HG03354 (cell line): Measurements from ENCODE around the gene KRAS.

Experiments
- ATAC-seq: cut with Tn5 transposase; IDR thresholded peaks from one replicate; pipeline ENCODE4 v1.9.1; 2021; ENCODE audit warnings: mild to moderate bottlenecking; ENCODE audit not compliant: unreplicated experiment, poor library complexity, severe bottlenecking

The KRAS gene

GRCh38 chr12:25207411-25207810, 43.3 kb downstream of the KRAS start:
- no peak for ATAC-seq

DNA sequence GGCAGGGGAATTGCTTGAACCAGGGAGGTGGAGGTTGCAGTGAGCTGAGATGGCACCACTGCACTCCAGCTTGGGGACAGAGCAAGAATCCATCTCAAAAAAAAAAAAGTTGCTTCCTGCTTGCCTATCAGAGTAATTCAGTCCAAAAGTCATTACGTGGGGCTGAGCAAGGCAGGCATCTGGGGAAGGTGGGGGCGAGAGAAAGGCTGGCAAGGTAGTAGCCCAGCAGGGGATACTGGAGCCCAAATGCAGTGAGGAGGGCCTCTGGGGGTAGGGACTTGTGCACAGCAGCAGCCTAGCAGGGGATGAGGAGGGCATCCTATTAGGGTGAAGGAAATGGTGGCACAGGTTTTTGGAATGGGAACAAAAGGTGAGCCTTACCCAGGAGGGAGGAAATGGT, 48.6 kb downstream of the KRAS start:
- ATAC-seq = no peak

DNA sequence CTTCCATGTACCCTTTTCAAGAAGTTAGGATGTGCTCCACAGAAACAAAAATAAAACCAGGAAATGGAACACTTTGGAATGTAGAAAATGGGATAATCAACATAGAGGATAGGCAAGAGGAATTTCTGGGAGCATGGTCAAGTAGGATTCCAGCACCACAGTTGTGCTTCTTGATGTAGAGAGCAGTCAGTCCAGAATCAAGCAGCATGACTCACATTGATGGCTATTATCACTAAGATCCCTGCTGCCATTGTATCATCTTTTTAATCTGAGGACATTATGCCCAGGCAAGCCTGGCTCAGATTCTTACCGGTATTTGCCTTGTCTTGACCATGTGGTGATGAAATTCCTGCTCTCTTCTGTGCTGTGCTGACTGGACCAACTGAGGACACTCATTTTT, 50.0 kb downstream of the KRAS start:
- no peak for ATAC-seq

DNA sequence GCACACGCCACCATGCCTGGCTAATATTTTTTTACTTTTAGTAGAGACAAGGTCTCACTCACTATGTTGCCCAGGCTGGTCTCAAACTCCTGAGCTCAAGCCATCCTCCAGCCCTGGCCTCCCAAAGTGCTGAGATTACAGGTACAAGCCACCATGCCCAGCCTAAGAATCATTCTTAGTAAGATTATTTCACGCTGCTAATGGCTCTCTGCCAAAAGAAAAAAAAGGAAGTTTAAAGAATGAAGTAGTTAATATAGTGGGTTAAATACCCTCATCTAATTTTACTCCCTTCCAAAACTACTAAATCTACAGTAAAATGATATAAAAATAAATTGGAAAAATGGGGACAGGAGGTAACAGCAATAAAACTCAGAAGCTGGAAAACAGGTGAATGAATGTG, 53.1 kb downstream of the KRAS start:
- no peak for ATAC-seq

DNA sequence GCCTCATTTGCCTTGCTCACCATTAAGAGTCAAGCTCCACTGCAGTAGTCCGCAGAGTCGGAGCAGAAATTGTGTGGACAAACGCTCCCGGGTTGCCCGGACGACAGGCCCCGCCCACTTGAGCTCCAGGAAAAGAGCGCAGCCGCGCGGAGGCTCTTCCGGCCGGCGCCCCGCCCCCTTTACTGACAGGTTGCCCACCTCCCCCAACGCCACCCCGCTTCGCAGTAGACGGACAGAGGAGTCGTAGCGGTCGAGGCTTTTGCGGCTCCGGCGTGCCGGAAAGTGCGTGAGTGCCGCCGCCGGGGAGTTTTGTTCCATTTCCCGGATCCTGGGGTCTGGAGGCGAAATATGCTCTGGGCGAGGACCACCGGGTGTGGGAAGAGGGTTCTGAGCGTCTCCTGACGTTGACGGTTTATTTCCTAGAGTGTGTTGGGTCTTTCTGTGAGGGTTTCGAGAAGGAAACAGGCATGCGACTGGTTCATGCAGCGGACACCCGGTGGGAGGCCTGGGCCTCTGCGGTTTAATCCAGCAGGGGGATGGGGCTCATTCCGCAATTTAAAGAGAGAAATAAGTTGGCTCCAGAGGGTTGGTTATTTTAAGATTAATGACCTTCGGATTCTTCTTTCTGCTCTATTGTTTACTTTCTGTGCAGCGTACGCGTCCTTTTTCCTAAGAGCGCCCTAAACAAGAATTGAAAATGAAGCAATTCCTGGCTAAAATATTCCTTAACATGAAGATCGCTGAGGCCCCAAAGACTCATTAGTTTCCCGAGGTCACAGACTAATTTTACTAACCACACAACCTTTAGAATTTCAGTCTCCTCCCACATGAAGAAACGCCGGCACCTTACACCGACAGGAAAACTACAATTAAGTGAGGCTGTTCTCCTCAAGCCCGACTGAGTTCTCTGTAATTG, 55.4 kb downstream of the KRAS start, which contains the start of the genes DNAI7 and ETFRF1:
DNAI7 (minus strand) TSS at position 105 of the 916 bp plus-strand sequence; CDS start at position 23, 82 bp downstream.
ETFRF1 (plus strand) TSS at position 182 of the 916 bp plus-strand sequence. CDS start 8,720 bp downstream, outside the sequence.
- peak; percentile 96 for ATAC-seq

GRCh38 chr12:25194722-25195055, 56.0 kb downstream of the KRAS start:
- no peak for ATAC-seq

- ATAC-seq = no peak
Observed at GRCh38 chr12:25194214-25194613, 56.5 kb downstream of the KRAS start.

- ATAC-seq = no peak
Observed at GRCh38 chr12:25190793-25191192, 59.9 kb downstream of the KRAS start.

- ATAC-seq = no peak
Observed at GRCh38 chr12:25189656-25190055, 61.1 kb downstream of the KRAS start.

GRCh38 chr12:25187781-25188180, 62.9 kb downstream of the KRAS start:
- no peak for ATAC-seq

DNA sequence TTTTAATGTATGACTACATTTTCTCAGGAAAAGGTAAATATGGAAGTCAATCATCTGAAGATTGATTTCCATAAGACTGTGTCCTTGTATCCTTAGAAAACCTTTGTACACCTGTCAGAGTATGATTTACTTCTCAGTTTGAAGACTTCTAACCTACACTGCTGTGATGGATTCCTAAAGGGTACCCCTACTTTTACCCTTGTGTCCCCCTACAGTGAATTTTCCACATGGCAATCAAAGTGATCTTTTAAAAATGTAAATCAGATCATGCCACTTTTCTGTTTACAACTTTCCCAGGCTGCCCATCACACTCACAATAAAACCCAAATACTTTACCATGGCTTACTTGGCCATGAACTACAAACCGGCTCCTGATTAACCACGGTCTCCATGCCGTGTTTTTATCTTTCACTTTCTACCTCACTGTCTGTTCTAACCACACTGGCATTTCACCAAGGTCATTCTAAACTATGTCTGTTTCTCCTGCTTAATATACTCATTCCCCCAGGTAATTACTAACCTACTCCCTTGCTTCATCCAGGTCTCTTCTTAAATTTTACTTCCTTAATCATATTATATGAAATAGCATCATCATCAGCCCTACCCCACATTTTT, 63.8 kb downstream of the KRAS start:
- peak; percentile 92 for ATAC-seq

- no peak for ATAC-seq
Observed at GRCh38 chr12:25186038-25186787, 64.5 kb downstream of the KRAS start.

DNA sequence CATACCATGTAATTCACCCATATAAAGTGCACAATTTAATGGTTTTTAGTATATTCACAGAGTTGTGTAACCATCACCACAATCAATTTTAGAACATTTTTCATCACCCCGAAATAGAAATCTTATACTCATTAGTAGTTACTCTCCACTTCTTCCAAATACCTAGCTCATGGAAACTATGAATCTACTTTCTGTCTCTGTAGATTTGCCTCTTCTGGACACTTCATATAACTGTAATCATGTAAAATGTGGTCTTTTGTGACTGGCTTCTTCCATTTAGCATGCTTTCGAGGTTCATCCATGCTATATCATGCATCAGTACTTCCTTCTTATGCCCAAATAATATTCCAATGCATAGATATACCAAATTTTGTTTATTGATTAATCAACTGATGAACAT, 66.6 kb downstream of the KRAS start:
- no peak for ATAC-seq

GRCh38 chr12:25182765-25183164, 68.0 kb downstream of the KRAS start:
- no peak for ATAC-seq

DNA sequence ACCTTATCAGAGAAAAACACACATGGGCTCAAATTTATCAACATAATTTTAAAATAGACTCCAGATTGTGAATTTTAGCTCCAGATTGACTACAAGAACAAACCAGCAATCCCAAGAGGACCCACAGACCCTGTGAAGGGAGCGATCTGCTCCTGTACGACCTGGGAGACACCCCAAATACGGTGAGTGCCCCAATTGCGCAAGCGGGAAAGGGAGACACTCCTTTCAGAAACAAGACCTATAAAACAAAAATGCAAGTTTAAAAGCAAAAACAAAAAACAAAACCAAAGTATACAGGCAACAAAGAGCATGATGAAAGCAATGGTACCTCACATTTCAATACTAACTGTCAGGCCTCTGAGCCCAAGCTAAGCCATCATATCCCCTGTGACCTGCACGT, 87.9 kb downstream of the KRAS start:
- ATAC-seq = no peak

- no peak for ATAC-seq
Observed at GRCh38 chr12:25156061-25156460, 94.7 kb downstream of the KRAS start.

DNA sequence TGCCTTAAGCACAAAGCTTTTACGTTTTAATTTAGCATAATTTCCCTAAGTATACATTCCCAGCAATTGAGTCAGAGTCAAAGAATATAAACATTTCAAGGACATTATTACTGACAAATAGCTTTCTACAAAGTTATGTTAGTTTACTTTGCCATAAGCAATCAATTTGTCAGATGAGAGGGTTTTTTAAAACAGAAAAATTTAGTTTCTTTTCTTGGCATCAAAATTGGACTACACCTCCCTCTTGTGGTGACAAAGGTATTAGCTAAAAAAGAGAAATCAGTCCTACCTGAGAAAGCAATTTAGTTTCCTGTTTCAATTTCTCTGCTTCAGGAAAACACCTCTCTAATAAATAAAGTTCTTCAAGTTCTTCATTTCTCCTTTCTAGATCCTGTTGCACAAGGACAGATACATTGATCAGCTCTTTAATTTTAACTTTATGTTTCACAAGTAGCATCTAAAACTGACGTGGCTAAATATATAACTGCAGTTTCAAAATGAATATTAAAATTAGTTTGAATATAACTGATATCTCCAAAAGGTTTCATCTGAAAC, 95.6 kb downstream of the KRAS start:
- ATAC-seq = peak; percentile 48
